NCI-H146 treated with DMSO at 0.1 percent for 48 hours (cell line): ENCODE data around the gene APP.
"Not testable (repeated sequence)": the region's sequence is repeated elsewhere in the genome, so short reads cannot be mapped to it uniquely, and the experiment has no call there.

ENCODE experiments used
- DNase-seq: peaks from one replicate; lab custom pipeline; 2025; ENCODE audit not compliant: unreplicated experiment; lab: John Stamatoyannopoulos, UW

The APP gene

GRCh38 chr21:26025536-26026512 lies 144.7 kb downstream of the APP start:
- DNase-seq, result no peak

GRCh38 chr21:26023406-26023805 lies 147.2 kb downstream of the APP start:
- DNase-seq, result not testable (repeated sequence)

- DNase-seq, result not testable (repeated sequence)
Measured at GRCh38 chr21:26022598-26023337, 147.8 kb downstream of the APP start.

DNA sequence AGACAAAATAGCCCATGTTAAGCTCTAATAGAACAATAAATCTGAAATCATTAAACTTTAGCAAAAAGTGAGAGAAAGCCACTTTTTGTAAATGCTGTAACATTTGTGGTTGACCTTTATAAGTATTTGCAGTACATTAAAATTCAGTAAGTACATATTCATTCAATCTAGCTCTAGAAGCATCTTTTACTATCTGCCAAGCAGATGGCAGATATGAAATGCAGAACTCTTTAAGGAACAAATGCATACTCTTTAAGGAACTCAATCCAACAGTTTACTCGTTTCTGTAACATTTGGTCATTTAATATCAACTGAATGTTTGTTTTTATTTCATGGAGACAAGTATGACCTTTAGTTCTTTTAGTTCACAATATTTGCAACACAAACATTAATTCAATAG lies 150.1 kb downstream of the APP start:
- no peak for DNase-seq

DNA sequence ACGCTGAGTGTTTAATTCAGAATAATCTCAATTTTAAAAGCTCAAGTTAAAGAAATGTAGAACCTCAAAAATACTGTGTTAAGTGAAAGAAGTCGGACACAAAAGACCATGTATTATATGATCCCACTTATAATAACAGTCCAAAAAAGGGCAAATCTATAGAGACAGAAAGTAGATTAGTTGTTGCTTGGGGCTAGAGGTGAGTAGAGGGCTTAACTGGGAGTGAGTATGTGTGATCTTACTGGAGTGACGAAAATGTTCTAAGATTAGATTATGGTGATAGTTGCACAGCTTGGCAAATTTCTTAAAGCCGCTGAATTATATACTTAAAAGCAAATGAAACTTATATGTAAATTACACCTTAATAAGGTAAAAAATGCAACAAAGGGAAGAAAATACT lies 150.5 kb downstream of the APP start:
- no peak for DNase-seq

DNA sequence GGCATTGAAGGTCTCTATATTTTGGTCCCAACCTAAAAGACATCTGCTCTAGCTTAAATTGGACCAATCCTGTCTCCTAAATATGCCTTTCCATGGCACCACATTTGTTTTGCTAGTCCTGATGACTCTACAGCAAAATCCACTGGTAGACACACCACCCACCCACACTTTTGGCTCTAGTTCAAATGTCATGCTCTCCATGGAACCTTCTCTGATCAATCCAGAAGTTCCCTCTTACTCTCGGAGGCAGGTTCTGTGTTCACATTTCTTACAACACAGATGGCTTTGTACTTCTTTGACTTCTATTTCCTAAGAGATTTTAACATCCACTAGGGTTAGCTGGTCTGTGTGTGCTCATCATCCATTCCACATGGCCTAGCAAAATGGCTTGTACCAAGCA lies 151.3 kb downstream of the APP start:
- DNase-seq, result no peak

DNA sequence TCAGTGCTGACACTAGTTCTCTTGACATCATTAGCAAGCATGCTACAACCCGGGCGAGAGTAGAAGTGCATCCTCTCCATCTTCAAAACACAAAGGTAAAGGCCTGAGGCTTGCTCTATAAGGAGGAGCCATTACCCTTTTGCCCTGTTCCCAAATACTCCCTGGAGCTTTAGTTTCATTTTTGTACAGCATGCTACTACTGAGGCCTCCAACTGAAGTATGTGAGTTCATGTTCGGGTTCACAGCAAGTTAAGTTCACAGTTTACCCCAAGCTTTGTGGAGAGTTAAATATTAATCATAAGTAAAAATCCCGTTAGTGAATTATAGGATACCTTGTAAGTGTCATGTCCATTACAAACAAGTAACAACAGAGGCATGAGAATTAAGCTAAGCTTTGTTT lies 156.6 kb downstream of the APP start:
- DNase-seq, result no peak

- DNase-seq, result not testable (repeated sequence)
Measured at GRCh38 chr21:26012482-26012881, 158.1 kb downstream of the APP start.

- no peak for DNase-seq
Measured at GRCh38 chr21:26011292-26011940, 159.2 kb downstream of the APP start.

- no peak for DNase-seq
Measured at GRCh38 chr21:26007951-26008498, 162.5 kb downstream of the APP start.

DNA sequence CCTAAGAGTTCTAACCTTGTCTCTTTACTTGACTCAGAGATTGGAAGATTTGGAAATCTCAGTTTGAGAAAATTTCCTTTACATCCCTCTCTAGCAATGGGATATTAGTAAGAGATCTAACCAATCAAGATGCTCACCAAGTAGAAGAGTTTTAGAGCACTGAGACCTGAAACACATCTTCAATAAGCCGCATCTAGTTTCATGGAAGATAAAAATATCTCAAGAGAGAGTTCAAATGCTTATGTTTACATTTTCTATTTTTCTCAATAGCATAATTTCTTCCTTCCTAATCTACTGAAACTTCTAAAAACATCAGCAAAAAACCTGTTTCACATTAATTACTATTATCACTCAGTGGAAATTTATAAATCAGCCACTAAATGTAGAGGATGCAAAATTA lies 165.1 kb downstream of the APP start:
- no peak for DNase-seq

DNA sequence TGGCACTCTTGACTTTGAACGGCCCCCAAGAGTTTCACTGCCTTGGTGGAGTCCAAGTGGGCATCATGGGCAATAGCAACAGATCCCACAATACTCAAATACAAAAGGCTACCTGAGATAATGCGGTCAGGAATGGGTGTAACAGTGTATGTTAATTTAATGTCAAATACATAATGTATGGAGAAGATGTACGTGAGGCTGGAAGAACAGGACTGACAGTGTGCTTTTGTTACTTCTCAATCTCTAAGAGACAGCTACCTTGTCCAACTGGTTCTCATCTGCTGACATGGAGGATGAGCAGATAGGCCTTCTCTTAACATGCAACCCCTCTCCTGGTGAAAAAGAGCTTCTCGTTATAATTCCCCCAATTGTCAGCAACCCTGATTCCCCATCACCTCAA lies 167.2 kb downstream of the APP start:
- DNase-seq, result no peak

DNA sequence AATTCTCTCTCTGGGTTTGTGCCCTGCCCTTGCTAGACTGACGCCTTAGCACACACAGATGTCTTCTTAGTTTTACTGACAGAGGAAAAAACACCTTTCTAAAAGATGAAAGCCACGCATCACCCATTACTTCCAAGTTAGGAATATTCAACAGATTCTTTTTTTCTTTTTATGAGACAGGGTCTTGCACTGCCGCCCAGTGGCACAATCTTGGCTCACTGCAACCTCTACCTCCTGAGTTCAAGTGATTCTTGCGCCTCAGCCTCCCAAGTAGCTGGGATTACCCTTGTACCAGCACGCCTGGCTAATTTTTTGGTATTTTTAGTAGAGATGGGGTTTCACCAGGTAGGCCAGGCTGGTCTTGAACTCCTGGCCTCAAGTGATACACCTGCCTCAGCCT lies 169.2 kb downstream of the APP start:
- no peak for DNase-seq

DNA sequence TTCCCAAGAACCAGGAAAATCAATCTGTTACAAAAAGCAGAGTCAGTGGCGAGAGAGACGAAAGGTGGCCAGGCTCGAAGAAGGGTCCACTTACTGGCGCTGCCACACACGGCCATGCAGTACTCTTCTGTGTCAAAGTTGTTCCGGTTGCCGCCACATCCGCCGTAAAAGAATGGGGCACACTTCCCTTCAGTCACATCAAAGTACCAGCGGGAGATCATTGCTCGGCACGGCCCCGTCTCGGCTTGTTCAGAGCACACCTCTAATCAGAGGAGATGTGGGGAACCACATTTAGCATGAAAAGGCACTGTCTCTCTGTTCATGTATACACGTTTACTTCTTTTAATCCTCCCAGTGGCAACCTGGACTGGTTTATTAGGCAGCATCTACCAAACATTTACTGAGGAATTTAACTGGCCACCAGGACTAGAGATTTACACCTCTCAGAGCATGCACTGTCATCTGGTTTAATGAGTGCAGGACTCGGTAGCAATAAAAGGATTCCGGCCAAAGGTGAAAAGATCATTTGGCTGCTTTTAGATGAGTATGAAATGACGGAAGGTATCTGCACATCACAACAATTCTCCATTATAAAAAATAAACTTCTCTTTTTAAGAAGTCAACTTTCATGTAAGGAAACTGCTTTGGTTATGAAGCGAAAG lies 170.5 kb downstream of the APP start:
- no peak for DNase-seq

DNA sequence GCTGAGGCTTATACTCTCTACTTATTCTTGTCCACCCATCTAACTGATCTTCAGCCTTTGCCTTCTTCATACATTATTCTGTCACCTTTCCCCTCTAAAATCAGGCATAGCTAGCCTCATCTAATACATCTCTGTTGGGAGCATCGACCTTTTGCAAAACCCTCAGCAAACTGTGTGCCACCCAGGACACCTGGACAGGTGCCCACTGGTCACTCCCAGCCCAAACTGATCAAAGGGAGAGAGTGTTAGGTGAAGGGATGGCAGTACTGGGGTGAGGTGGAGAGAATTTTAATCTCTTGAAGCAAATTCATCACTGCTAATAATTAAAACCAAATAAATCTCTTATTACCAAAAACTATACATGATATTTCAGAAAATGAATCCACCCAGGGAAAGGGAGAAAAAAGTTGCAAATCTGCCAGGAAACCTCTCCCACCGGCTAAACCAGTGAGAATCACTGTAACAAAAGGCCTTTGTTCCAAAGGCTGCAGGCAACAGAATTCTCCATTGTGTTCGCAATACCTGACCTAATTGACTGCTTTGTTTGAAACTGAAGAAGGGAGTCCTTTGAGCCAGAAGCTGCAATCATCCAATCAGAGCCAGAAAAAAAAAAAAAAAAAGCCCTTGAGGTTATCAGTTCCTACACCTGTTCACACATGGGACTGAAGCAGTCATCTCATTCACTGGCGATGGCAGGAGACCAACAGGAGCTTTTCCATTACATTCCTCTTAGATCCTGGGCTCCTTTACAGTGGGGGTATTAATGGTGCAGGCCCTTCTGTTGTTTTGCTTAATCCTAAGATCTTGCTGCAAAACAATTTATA lies 172.6 kb downstream of the APP start:
- peak; percentile 94 for DNase-seq

GRCh38 chr21:25995278-25995677 lies 175.3 kb downstream of the APP start:
- no peak for DNase-seq

- DNase-seq, result no peak
Measured at GRCh38 chr21:25994758-25995163, 175.8 kb downstream of the APP start.

GRCh38 chr21:25988738-25989137 lies 181.8 kb downstream of the APP start:
- no peak for DNase-seq

DNA sequence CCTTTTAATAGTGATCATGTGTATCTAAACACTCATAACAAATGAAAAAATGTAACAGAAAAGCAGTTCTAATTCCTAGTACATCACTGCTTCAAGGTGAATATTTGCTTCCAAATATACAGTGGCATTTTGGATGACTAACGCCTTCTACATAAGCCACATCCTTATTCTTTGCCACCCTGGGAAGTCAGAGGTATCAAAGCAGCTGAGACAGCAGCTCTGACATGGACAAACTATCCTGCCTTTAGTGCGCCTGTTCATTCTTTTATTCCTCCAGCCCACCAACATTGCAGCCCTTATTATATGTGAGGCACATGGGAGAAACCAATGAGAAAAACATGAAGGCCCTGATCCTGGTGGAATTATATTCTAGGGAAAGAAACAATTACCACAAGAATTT lies 183.0 kb downstream of the APP start:
- no peak for DNase-seq

- DNase-seq, result no peak
Measured at GRCh38 chr21:25986928-25987327, 183.6 kb downstream of the APP start.
